Activated T-cell treated with anti-CD3 and anti-CD28 coated beads for 48 hours (primary cell): ENCODE results near the gene ARCN1.

Source experiments
- DNase-seq: peaks from one replicate; pipeline ENCODE4 v3.0.0-alpha.2; 2020; ENCODE audit warnings: low read depth

ARCN1 gene

GRCh38 chr11:118639899-118640298 lies 67.7 kb downstream of the ARCN1 start:
- no peak for DNase-seq

- DNase-seq: no peak
Observed at GRCh38 chr11:118640332-118641154, 68.3 kb downstream of the ARCN1 start.

GRCh38 chr11:118641397-118642019 lies 69.3 kb downstream of the ARCN1 start:
- no peak for DNase-seq

- DNase-seq: no peak
Observed at GRCh38 chr11:118643142-118643994, 71.2 kb downstream of the ARCN1 start.

- DNase-seq: no peak
Observed at GRCh38 chr11:118643995-118644345, 71.8 kb downstream of the ARCN1 start.

GRCh38 chr11:118644496-118644895 lies 72.3 kb downstream of the ARCN1 start:
- no peak for DNase-seq

- DNase-seq: no peak
Observed at GRCh38 chr11:118645066-118645715, 73.0 kb downstream of the ARCN1 start.

- DNase-seq: no peak
Observed at GRCh38 chr11:118646393-118646792, 74.2 kb downstream of the ARCN1 start.

- no peak for DNase-seq
Observed at GRCh38 chr11:118648291-118648690, 76.1 kb downstream of the ARCN1 start.

- DNase-seq: no peak
Observed at GRCh38 chr11:118649941-118650340, 77.7 kb downstream of the ARCN1 start.

- DNase-seq: no peak
Observed at GRCh38 chr11:118650366-118650765, 78.2 kb downstream of the ARCN1 start.

- DNase-seq: no peak
Observed at GRCh38 chr11:118651820-118652219, 79.6 kb downstream of the ARCN1 start.
